Heart left ventricle (tissue), 16 donors: ENCODE measurements around the gene PRKN. TPM values are rescaled to one million over a fixed set of nuclear protein-coding genes. Genes with fewer than 3 reads are reported as not detected.

Experiments
- ATAC-seq, 4 donors: fragments of 200-7000 bp; cut with Tn5 transposase; one replicate each; pipeline ENCODE4 v1.9.1; 2020 to 2022; ENCODE audit warnings: moderate library complexity in 4 of 4, mild to moderate bottlenecking in 3 of 4, moderate number of reproducible peaks in 1 of 4
- DNase-seq, 5 donors: peaks; one replicate each; pipeline ENCODE4 v3.0.0-alpha.2; 2020
- H3K27ac ChIP-seq, 12 donors: fragments of 200-600 bp; sonication (generic) in 4 of 12; one replicate each; pipeline versions ENCODE4 v1.5.0 to v1.8.0; 2016 to 2022; ENCODE audit warnings: mild to moderate bottlenecking in 2 of 12
- H3K27me3 ChIP-seq, 9 donors: fragments of 200-600 bp; sonication (generic) in 2 of 9; one replicate each; pipeline versions ENCODE4 v1.5.1 to v1.8.0; 2016 to 2022; ENCODE audit warnings: mild to moderate bottlenecking in 3 of 9
- H3K36me3 ChIP-seq, 9 donors: fragments of 200-600 bp; sonication (generic) in 2 of 9; one replicate each; pipeline versions ENCODE4 v1.5.0 to v1.8.0; 2018 to 2022; ENCODE audit warnings: mild to moderate bottlenecking in 2 of 9
- H3K4me1 ChIP-seq, 12 donors: fragments of 200-600 bp; sonication (generic) in 4 of 12; one replicate each; pipeline versions ENCODE4 v1.5.0 to v1.8.0; 2016 to 2022; ENCODE audit warnings: mild to moderate bottlenecking in 3 of 12
- H3K4me3 ChIP-seq, 12 donors: fragments of 200-600 bp; sonication (generic) in 4 of 12; one replicate each; pipeline versions ENCODE4 v1.5.0 to v1.8.0; 2017 to 2022; ENCODE audit warnings: mild to moderate bottlenecking in 9 of 12, moderate library complexity in 4 of 12
- H3K9me3 ChIP-seq, 12 donors: fragments of 200-600 bp; sonication (generic) in 4 of 12; one replicate each; pipeline versions ENCODE4 v1.5.0 to v1.8.0; 2016 to 2022; ENCODE audit warnings: mild to moderate bottlenecking in 1 of 12
- POLR2A ChIP-seq, 2 donors: fragments of 450-650 bp; IDR thresholded peaks; one replicate each; pipeline ENCODE4 v1.6.1; 2017; ENCODE audit warnings: antibody characterized with exemption in 2 of 2, mild to moderate bottlenecking in 2 of 2, moderate library complexity in 2 of 2
- WGBS, 4 donors: extraction: QIAGEN DNeasy Blood & Tissue Kit in 2 of 4; methylation state at CpG; one replicate each; pipeline versions ENCODE4 v1.1.5 to v1.1.7; 2013 to 2018; 5-methylcytosine and 5-hydroxymethylcytosine counted together
- intact Hi-C, 10 donors: fragments of 100-400 bp; cut with DNase I; formaldehyde crosslinking; loops; one replicate each; pipeline versions ENCODE4 v1.11.1 to v1.14.2; 2022
- polyA plus RNA-seq, 2 donors: library from polyadenylated mRNA; stranded (reverse); fragments of 200-250 nt; gene quantifications; one replicate each; pipeline ENCODE4 v1.2.3, GENCODE V29; 2013
- total RNA-seq, 9 donors: library from RNA; depleted of rRNA in 2 of 9; stranded (reverse); fragments of >200 nt in 2 of 9; fragmentation: NEBNext Ultra II Directional in 3 of 9; extraction: Animal tissue kit (Norgen Biotek cat#: 25700) in 3 of 9; gene quantifications; one replicate each; pipeline versions ENCODE4 v1.1.0 to v1.2.4, GENCODE V29; 2016 to 2023
- TF ChIP-seq, protein P1 (sequence below), 12 donors: fragments of 200-600 bp; sonication (generic) in 4 of 12; IDR thresholded peaks; one replicate each; pipeline versions ENCODE4 v1.5.0 to v1.8.0; 2018 to 2022; ENCODE audit warnings: antibody characterized with exemption in 12 of 12, mild to moderate bottlenecking in 5 of 12
- donor health status: ischemic (EF 13 %, LVEDD 7.1; RV severe dilation, severe dysfunction).
- donor health status: healthy with polysubstance abuse.
- donor health status: DM: no; HTN: yes; CAD: no.
- donor health status: DM: no; HTN: no; CAD: no.
- donor health status: ischemic (EF 25% LVEDD 6.9; RV normal size, moderate dysfunction).
- donor health status: ischemic (EF 25% LVEDD 5.7; RV mildly dilated, moderate dysfunction).
- donor health status: healthy.
- donor health status: DM: yes; HTN: yes; CAD: no.
- donor health status: ischemic (EF 35%, LVEDD 5.7; RV mildly dilated, moderate dysfunction).
- donor health status: nonischemic (EF 11% LVEDD 7.7; RV severe dilation, severe dysfunction).
- donor health status: DM: yes; HTN: yes; CAD: no.
- donor health status: PGD.
- donor health status: ischemic (EF 29% LVEDD 5.4; RV normal size, mild dysfunction).
- donor health status: nonischemic (EF 23%, LVEDD 6.1; RV moderate dilation, normal function).

The PRKN gene
- total and polyA plus RNA-seq, 11 donors, result 3.4 to 32.5 (median 21.2) TPM

DNA sequence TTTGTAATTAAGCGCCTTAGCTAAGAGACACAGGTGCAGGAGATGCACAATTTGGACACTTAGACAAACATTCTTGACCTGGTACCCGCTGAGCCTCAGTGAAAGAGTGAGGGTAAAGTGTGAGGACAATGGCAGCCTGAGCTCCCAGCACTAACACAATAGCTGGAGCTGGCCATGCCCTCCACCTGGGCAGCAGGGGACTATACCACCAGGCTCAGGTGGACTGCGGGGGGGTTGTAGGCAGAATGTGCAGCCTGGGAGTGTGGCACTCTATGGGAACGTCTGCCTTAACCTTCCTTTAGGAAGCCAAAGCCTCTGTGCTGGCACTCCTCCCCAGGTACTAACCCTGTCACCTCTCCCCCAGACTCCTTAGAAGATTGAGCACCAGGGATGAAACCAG, 23.6 kb downstream of the PRKN start:
- H3K27ac ChIP-seq, result no peak overlapping the region
- TF ChIP-seq, protein P1, sequence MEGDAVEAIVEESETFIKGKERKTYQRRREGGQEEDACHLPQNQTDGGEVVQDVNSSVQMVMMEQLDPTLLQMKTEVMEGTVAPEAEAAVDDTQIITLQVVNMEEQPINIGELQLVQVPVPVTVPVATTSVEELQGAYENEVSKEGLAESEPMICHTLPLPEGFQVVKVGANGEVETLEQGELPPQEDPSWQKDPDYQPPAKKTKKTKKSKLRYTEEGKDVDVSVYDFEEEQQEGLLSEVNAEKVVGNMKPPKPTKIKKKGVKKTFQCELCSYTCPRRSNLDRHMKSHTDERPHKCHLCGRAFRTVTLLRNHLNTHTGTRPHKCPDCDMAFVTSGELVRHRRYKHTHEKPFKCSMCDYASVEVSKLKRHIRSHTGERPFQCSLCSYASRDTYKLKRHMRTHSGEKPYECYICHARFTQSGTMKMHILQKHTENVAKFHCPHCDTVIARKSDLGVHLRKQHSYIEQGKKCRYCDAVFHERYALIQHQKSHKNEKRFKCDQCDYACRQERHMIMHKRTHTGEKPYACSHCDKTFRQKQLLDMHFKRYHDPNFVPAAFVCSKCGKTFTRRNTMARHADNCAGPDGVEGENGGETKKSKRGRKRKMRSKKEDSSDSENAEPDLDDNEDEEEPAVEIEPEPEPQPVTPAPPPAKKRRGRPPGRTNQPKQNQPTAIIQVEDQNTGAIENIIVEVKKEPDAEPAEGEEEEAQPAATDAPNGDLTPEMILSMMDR (IDR thresholded peaks at IDR 0.05), result no peak
- TF ChIP-seq POLR2A (IDR thresholded peaks at IDR 0.05), result no peak
- ATAC-seq (peak in 1 of 4 donors; percentile 27), DNase-seq (no peak)
- no peaks in the 10 kb centered on the region for H3K36me3 ChIP-seq
- no peaks in the 10 kb centered on the region for H3K27me3 ChIP-seq
- WGBS, 4 donors, result 91 to 100% (median 95%) methylated on average over 4 of the region's 4 CpGs
- peaks cover 4 to 29% (median 19%) of the 10 kb centered on the region in 12 donors for H3K4me1 ChIP-seq
- no peaks in the 10 kb centered on the region for H3K9me3 ChIP-seq
- no peak overlapping the region for H3K4me3 ChIP-seq
- intact Hi-C loops, result no loop called here

DNA sequence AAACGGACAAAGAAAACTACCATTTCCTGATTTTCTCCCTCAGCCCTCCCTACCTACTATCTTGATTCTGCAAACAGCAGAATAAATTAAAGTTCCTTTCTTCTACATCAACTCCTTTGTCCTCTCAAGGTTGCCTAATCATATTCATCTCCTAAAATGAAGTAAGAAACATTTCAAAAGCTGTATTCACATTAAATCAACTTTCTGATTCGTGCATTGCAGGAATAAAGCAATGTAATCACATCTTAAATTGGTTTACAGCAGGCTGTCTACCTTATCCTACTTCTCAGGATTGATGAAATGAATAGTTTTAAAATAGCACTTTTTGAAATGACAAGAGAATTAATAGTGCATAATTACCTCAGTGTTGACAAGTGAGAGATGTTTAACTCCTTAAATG, 25.1 kb downstream of the PRKN start:
- Histone ChIP-seq H3K4me1 (peaks cover 4 to 30% (median 19%) of the 10 kb centered on the region in 12 donors), H3K4me3 (no peak overlapping the region), H3K27ac (no peak overlapping the region), H3K36me3 (no peaks in the 10 kb centered on the region), H3K27me3 (no peaks in the 10 kb centered on the region), H3K9me3 (no peaks in the 10 kb centered on the region)
- no peak for DNase-seq
- intact Hi-C loops, result no loop called here
- no peak for ATAC-seq
- 80 to 92% (median 83%) methylated on average over 2 of the region's 2 CpGs for WGBS, 4 donors
- no peak for TF ChIP-seq POLR2A (IDR thresholded peaks at IDR 0.05)
- TF ChIP-seq, protein P1 (IDR thresholded peaks at IDR 0.05), result no peak

DNA sequence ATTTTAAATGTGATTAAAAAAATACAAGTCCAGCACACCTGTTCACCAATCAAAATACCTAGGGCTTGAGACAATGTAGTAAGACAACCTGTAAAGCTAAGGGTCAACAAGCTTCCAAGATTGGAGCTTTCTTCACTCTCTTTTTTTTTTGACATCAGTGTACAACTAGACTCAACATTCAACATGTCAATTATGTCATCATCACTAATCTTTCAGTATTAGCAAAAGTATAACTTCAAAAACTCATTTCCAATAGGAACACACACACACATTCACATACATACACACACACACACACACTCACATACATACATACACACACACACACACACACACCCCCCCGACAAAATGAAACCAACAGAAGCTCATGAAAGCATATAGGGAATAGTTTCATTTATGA, 26.0 kb downstream of the PRKN start:
- TF ChIP-seq POLR2A (IDR thresholded peaks at IDR 0.05), result no peak
- TF ChIP-seq, protein P1 (IDR thresholded peaks at IDR 0.05), result no peak
- no peak for DNase-seq
- no peak overlapping the region for H3K4me3 ChIP-seq
- H3K27ac ChIP-seq, result no peak overlapping the region
- intact Hi-C loops, result no loop called here
- H3K4me1 ChIP-seq, result peaks cover 4 to 23% (median 12%) of the 10 kb centered on the region in 12 donors
- H3K36me3 ChIP-seq, result no peaks in the 10 kb centered on the region
- no peaks in the 10 kb centered on the region for H3K9me3 ChIP-seq
- ATAC-seq, result no peak
- 82 to 96% (median 87%) methylated on average over 1 of the region's 1 CpG for WGBS, 4 donors
- H3K27me3 ChIP-seq, result no peaks in the 10 kb centered on the region

DNA sequence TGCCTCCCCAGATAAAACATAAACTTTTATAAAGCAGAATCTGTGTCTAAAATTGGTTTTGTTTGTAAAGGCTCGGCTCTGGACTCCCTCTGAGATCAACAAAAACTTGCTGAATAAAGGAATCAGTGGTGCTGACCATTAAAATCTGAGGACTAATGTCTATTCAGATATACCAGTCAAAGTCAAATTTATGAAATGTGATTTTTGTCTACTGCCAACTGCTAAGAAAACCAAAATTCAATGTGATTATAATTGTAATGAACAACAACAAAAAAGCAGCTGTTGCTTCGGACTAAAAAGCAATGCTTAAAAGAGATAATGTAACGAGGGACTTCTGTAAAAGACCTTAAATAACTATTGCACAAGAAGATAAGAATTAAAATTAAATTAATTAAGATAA, 26.6 kb downstream of the PRKN start:
- 77 to 83% (median 81%) methylated on average over 3 of the region's 3 CpGs for WGBS, 4 donors
- H3K9me3 ChIP-seq, result no peaks in the 10 kb centered on the region
- TF ChIP-seq POLR2A (IDR thresholded peaks at IDR 0.05), result no peak
- TF ChIP-seq, protein P1 (IDR thresholded peaks at IDR 0.05), result no peak
- H3K36me3 ChIP-seq, result no peaks in the 10 kb centered on the region
- DNase-seq (no peak), ATAC-seq (no peak)
- no peak overlapping the region for H3K4me3 ChIP-seq
- H3K27ac ChIP-seq, result no peak overlapping the region
- no peaks in the 10 kb centered on the region for H3K27me3 ChIP-seq
- peaks cover 4 to 18% (median 8%) of the 10 kb centered on the region in 12 donors for H3K4me1 ChIP-seq
- intact Hi-C loops, result no loop called here
